ENCODE results near the gene ZACN.
"Not testable (repeated sequence)": the region's sequence is repeated elsewhere in the genome, so short reads cannot be mapped to it uniquely, and the experiment has no call there.

Gene ZACN

DNA sequence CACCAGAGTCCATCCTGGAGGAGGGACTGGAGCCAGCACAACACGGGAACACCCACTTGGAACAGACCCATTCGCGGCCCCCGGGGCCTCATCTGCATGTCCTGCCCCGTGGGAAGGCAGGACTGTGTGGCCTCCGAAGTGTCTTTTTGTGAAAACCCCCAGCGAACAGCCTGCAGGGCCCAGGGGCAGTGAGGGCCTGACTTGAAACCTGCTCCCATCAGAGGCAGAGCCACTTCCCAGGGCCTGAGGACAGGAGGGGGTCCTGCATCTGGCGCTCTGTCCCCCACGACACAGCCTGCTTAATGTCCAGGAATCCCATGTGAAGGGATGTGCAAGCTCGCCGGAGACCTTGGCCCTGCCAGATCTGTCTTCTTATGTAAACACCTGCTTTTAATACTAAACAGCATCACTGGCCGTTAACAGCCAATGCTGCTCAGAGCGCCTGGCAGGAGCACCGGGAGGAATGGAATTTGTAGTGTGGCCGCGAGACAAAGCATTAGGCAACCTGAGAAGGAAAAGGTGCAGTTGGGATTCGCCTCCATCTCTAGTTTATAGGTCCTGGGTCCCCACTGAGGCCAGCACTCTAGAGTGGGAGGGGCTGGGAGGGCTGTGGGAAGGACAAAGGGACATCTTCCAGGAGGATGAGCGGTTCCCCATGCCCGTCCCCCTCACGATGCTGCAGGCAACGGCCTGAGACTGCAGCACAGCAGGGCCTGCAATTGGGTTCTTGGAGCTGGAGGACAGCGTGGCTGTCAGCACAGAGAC, 42.3 kb upstream of the ZACN start:
- TF ChIP-seq, protein P1, sequence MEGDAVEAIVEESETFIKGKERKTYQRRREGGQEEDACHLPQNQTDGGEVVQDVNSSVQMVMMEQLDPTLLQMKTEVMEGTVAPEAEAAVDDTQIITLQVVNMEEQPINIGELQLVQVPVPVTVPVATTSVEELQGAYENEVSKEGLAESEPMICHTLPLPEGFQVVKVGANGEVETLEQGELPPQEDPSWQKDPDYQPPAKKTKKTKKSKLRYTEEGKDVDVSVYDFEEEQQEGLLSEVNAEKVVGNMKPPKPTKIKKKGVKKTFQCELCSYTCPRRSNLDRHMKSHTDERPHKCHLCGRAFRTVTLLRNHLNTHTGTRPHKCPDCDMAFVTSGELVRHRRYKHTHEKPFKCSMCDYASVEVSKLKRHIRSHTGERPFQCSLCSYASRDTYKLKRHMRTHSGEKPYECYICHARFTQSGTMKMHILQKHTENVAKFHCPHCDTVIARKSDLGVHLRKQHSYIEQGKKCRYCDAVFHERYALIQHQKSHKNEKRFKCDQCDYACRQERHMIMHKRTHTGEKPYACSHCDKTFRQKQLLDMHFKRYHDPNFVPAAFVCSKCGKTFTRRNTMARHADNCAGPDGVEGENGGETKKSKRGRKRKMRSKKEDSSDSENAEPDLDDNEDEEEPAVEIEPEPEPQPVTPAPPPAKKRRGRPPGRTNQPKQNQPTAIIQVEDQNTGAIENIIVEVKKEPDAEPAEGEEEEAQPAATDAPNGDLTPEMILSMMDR (IDR thresholded peaks at IDR 0.05; ENCODE audit: insufficient read depth, low read length, missing control alignments) = no peak
- ChIA-PET POLR2A (no interaction called here), CTCF (interaction anchor here (0.9 to 7.4 kb wide), 3 partner anchors 12 to 31 kb away, joined by 3 to 52 read pairs (median 5); no protein-coding TSS in a partner anchor)
- H3K4me3 ChIP-seq (ENCODE audit: low read depth, low read length) = no peak overlapping the region
- DNase-seq (ENCODE audit: low read depth, low spot score) = no peak

GRCh38 chr17:76038050-76038449, 40.9 kb upstream of the ZACN start:
- POLR2A ChIA-PET = no interaction called here
- CTCF ChIA-PET = interaction anchor here (1.3 to 7.4 kb wide), 2 partner anchors 24 to 242 kb away, joined by 3 to 52 read pairs; no protein-coding TSS in a partner anchor
- no peak overlapping the region for H3K4me3 ChIP-seq (ENCODE audit: low read depth, low read length)
- DNase-seq (ENCODE audit: low read depth, low spot score) = no peak
- TF ChIP-seq, protein P1 (IDR thresholded peaks at IDR 0.05; ENCODE audit: insufficient read depth, low read length, missing control alignments) = no peak

- TF ChIP-seq, protein P1 (IDR thresholded peaks at IDR 0.05; ENCODE audit: insufficient read depth, low read length, missing control alignments) = no peak
- no peak for DNase-seq (ENCODE audit: low read depth, low spot score)
- ChIA-PET CTCF (interaction anchor here (7.4 kb wide), 1 partner anchor 25 kb away, joined by 52 read pairs; no protein-coding TSS in a partner anchor), POLR2A (no interaction called here)
- no peak overlapping the region for H3K4me3 ChIP-seq (ENCODE audit: low read depth, low read length)
Observed at GRCh38 chr17:76039121-76039520, 39.9 kb upstream of the ZACN start.

GRCh38 chr17:76040376-76040775, 38.6 kb upstream of the ZACN start:
- H3K4me3 ChIP-seq (ENCODE audit: low read depth, low read length) = no peak overlapping the region
- TF ChIP-seq, protein P1 (IDR thresholded peaks at IDR 0.05; ENCODE audit: insufficient read depth, low read length, missing control alignments) = no peak
- CTCF ChIA-PET = interaction anchor here (7.4 kb wide), 1 partner anchor 27 kb away, joined by 52 read pairs; no protein-coding TSS in a partner anchor
- DNase-seq (ENCODE audit: low read depth, low spot score) = no peak
- POLR2A ChIA-PET = no interaction called here

GRCh38 chr17:76042868-76043267, 36.1 kb upstream of the ZACN start:
- H3K4me3 ChIP-seq (ENCODE audit: low read depth, low read length); DNase-seq (ENCODE audit: low read depth, low spot score); POLR2A ChIA-PET: not testable (repeated sequence)
- CTCF ChIA-PET = interaction anchor here (1.0 to 7.4 kb wide), 2 partner anchors 10 to 29 kb away, joined by 5 to 52 read pairs; no protein-coding TSS in a partner anchor

GRCh38 chr17:76044475-76045007, 34.4 kb upstream of the ZACN start:
- H3K4me3 ChIP-seq (ENCODE audit: low read depth, low read length); DNase-seq (ENCODE audit: low read depth, low spot score); POLR2A ChIA-PET: not testable (repeated sequence)
- CTCF ChIA-PET = interaction anchor here (1.0 kb wide), 1 partner anchor 32 kb away, joined by 3 read pairs; no protein-coding TSS in a partner anchor

- TF ChIP-seq, protein P1 (IDR thresholded peaks at IDR 0.05; ENCODE audit: insufficient read depth, low read length, missing control alignments) = no peak
- no peak overlapping the region for H3K4me3 ChIP-seq (ENCODE audit: low read depth, low read length)
- no peak for DNase-seq (ENCODE audit: low read depth, low spot score)
- ChIA-PET POLR2A (no interaction called here), CTCF (interaction anchor here (0.8 to 2.1 kb wide), 4 partner anchors 13 to 234 kb away, joined by 3 to 12 read pairs (median 6); no protein-coding TSS in a partner anchor)
Observed at GRCh38 chr17:76046064-76046463, 32.9 kb upstream of the ZACN start.
